H9 (cell line): ENCODE data around the gene CSHL1. TPM values are rescaled to one million over a fixed set of nuclear protein-coding genes. Genes with fewer than 3 reads are reported as not detected.

ENCODE experiments used
- total RNA-seq: library from RNA; stranded (reverse); gene quantifications from 2 replicates; pipeline ENCODE4 v1.2.1, GENCODE V29; 2021

CSHL1 gene
- total RNA-seq, 1 experiment from 2014 or later, result not detected

Other genes starting within 250 kb of the CSHL1 start
- 93.5 and 94.4 TPM in 2 replicates for gene LIMD2, start 211.1 kb downstream of the CSHL1 start, total RNA-seq
- 34.5 and 35.0 TPM in 2 replicates for gene STRADA, start 169.5 kb downstream of the CSHL1 start, total RNA-seq
- 79.4 and 79.6 TPM in 2 replicates for gene CCDC47, start 137.7 kb downstream of the CSHL1 start, total RNA-seq
- gene DDX42, start 137.1 kb downstream of the CSHL1 start, total RNA-seq, result 184 and 187 TPM in 2 replicates
- 178 and 183 TPM in 2 replicates for gene PSMC5, start 83.8 kb downstream of the CSHL1 start, total RNA-seq
- gene FTSJ3, start 83.6 kb downstream of the CSHL1 start, total RNA-seq, result 77.5 and 80.3 TPM in 2 replicates
- 68.9 and 71.4 TPM in 2 replicates for gene SMARCD2, start 68.6 kb downstream of the CSHL1 start, total RNA-seq
- gene CSH2, start 37.6 kb downstream of the CSHL1 start, total RNA-seq, result not detected in 2 replicates
- 0.50 and 0.77 TPM in 2 replicates for gene GH2, start 29.3 kb downstream of the CSHL1 start, total RNA-seq
- gene CSH1, start 14.7 kb downstream of the CSHL1 start, total RNA-seq, result not detected in 2 replicates
- gene GH1, start 7.6 kb upstream of the CSHL1 start, total RNA-seq, result not detected in 2 replicates
- 0.96 and 1.4 TPM in 2 replicates for gene CD79B, start 21.1 kb upstream of the CSHL1 start, total RNA-seq
- 5.0 and 5.8 TPM in 2 replicates for gene SCN4A, start 61.7 kb upstream of the CSHL1 start, total RNA-seq
- 0.87 and 1.5 TPM in 2 replicates for gene PRR29, start 87.1 kb upstream of the CSHL1 start, total RNA-seq
- 0.28 and 0.35 TPM in 2 replicates for gene ICAM2, start 109.4 kb upstream of the CSHL1 start, total RNA-seq
- gene ERN1, start 218.9 kb upstream of the CSHL1 start, total RNA-seq, result 4.4 and 5.0 TPM in 2 replicates